ENCODE data around the gene PLAGL2. TPM values are rescaled to one million over a fixed set of nuclear protein-coding genes. Genes with fewer than 3 reads are reported as not detected.
A peak's percentile ranks its signal among the peaks of the same experiment; 100 is the strongest.

Gene PLAGL2
- polyA plus RNA-seq, 1 donor (not counting 4 experiments of a cell fraction or from before 2014, with no cell fraction given), result 4.3 TPM

DNA sequence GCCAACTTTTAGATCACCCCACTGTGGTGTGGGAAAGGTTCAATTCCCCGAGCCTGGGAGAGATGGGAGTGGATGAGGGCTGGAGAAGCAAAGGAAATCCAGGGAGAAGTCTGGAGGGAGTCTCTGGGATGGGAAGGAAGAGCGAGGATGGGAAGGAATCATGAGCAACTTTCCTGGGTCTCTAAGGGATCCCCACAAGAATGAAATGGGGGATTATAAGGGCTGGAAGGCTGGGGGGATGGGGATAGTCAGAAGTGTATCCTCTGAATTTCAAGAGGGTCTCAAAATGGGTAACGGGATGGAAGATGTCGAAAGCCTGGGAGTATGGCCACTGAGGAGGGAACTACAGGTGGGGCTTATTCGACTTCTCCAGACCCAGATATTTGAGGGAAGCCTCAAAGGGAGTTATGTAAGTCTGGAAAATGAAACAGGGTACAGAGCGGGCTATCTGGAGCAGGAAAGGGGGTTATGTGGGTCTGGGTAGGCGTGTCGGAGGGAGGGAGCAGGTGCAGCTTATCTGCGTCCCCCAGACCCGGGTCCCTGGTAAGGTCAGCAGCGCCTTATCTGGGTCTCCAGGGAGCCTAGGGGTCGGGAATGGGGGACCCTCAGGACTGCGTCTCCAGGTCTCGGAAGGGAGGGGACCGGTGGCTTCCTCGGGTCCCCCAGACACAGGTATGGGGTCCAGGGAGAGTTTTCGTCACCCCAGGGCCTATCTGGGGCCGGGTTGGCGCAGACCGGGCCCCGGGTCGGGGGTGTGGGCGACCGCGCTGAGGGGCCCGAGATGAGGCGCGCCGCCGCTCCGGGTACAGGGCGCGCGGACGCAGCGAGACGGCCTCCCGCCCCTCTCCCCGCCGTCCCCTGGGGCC, 550 bp downstream of the PLAGL2 start:
- dilution Hi-C loops (cut with MboI; ENCODE audit: extremely low pct_ligation_motif_present, low sequenced_read_pairs), result no loop called here
- peaks cover 2% of the 10 kb centered on the region for H4K20me1 ChIP-seq (ENCODE audit: control insufficient read depth, extremely low read depth, insufficient read depth, low read length)

DNA sequence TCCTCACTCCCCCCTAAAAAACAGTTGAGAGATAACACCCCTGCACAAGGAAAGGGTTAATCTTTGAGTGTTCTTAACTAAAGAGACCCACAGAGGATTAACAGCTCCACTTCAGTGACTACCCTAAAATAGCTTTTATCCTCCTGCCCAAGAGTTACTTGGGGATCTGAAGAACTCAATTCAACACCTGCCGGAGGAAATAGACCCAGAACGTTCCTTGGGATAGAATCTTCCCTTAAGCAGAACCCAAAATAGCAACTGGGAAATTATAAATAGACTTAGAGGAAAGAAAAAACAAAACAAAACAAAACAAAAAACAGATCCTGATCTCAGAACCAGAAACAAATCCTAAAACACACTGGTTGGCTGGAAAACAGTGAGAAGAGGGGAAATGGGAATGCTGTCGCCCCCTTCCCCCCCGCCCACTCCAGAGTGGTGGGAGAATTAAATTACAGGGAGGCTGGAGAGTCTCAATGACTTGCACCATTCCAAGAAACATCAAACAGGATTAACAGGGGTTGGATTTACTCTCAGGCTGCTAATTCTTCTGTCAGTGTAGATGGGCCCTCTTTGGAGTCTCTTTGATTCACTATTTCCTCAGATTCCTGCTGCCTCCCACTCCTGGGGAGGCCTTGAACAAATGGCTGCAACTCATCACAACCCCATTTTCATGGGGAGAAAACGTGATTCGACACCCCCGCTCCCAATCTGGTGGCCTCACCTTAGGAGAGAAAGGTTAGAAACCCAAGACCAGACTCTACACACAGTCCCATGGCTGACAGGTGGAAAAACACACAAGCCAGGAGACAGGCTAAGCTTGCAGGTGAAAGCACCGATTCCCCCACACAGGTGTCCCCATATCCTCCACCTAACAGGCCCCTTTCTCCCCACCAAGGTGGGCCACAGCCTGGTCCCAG, 1.4 kb downstream of the PLAGL2 start:
- peaks cover 76% of the 10 kb centered on the region for H3K79me2 ChIP-seq (ENCODE audit: control insufficient read depth, insufficient read depth, low read length)
- no peak for DNase-seq (ENCODE audit: low read depth, low spot score)
- peak overlapping the region; percentile 85 to 98 (median 95) for H3K4me3 ChIP-seq (ENCODE audit: control insufficient read depth in 2 of 3, extremely low read depth in 1 of 3, insufficient read depth in 2 of 3, low read depth in 1 of 3, low read length in 3 of 3)
- dilution Hi-C loops (cut with MboI; ENCODE audit: extremely low pct_ligation_motif_present, low sequenced_read_pairs), result no loop called here
- H3K4me2 ChIP-seq (ENCODE audit: control insufficient read depth, extremely low read depth, insufficient read depth, low read depth, low read length), result peak overlapping the region; percentile 95
- H3K36me3 ChIP-seq (ENCODE audit: control insufficient read depth in 2 of 2, extremely low read depth in 1 of 2, insufficient read depth in 2 of 2, low read length in 2 of 2), result peaks cover 7 to 14% of the 10 kb centered on the region in 2 experiments
- peaks cover 2% of the 10 kb centered on the region for H4K20me1 ChIP-seq (ENCODE audit: control insufficient read depth, extremely low read depth, insufficient read depth, low read length)
- TF ChIP-seq, protein P1, sequence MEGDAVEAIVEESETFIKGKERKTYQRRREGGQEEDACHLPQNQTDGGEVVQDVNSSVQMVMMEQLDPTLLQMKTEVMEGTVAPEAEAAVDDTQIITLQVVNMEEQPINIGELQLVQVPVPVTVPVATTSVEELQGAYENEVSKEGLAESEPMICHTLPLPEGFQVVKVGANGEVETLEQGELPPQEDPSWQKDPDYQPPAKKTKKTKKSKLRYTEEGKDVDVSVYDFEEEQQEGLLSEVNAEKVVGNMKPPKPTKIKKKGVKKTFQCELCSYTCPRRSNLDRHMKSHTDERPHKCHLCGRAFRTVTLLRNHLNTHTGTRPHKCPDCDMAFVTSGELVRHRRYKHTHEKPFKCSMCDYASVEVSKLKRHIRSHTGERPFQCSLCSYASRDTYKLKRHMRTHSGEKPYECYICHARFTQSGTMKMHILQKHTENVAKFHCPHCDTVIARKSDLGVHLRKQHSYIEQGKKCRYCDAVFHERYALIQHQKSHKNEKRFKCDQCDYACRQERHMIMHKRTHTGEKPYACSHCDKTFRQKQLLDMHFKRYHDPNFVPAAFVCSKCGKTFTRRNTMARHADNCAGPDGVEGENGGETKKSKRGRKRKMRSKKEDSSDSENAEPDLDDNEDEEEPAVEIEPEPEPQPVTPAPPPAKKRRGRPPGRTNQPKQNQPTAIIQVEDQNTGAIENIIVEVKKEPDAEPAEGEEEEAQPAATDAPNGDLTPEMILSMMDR (optimal IDR thresholded peaks at IDR 0.05 in 1 of 3, IDR thresholded peaks at IDR 0.05 in 1 of 3, conservative IDR thresholded peaks at IDR 0.05 in 1 of 3; ENCODE audit: extremely low read depth in 1 of 3, insufficient read depth in 2 of 3, low read length in 3 of 3), result no peak
- TF ChIP-seq EZH2 (IDR thresholded peaks at IDR 0.05; ENCODE audit: low read length), result no peak
- FAIRE-seq, result no peak
- H3K9me3 ChIP-seq (ENCODE audit: control insufficient read depth, low read depth, low read length), result no peaks in the 10 kb centered on the region
- H3K9me1 ChIP-seq (ENCODE audit: control insufficient read depth, extremely low read depth, insufficient read depth, low read length), result no peaks in the 10 kb centered on the region
- H3K9ac ChIP-seq (ENCODE audit: control insufficient read depth, extremely low read depth, insufficient read depth, low read length), result peak overlapping the region; percentile 96
- peak overlapping the region; percentile 95 for H3K27ac ChIP-seq (ENCODE audit: control insufficient read depth, insufficient read depth, low read length)
- H3K4me1 ChIP-seq (ENCODE audit: control insufficient read depth, extremely low read depth, insufficient read depth, low read length), result peaks cover 60% of the 10 kb centered on the region
- no peaks in the 10 kb centered on the region for H3K27me3 ChIP-seq (ENCODE audit: control insufficient read depth, extremely low read depth, insufficient read depth, low read length)
- H2AFZ ChIP-seq (ENCODE audit: control insufficient read depth, low read length), result no peak overlapping the region

More for the DNA sequence above, 550 bp downstream of the PLAGL2 start:
- no peaks in the 10 kb centered on the region for H3K27me3 ChIP-seq (ENCODE audit: control insufficient read depth, extremely low read depth, insufficient read depth, low read length)
- peak overlapping the region; percentile 96 for H3K9ac ChIP-seq (ENCODE audit: control insufficient read depth, extremely low read depth, insufficient read depth, low read length)
- H3K4me3 ChIP-seq (ENCODE audit: control insufficient read depth in 2 of 3, extremely low read depth in 1 of 3, insufficient read depth in 2 of 3, low read depth in 1 of 3, low read length in 3 of 3), result peak overlapping the region; percentile 85 to 98 (median 95)
- no peaks in the 10 kb centered on the region for H3K9me3 ChIP-seq (ENCODE audit: control insufficient read depth, low read depth, low read length)
- peaks cover 73% of the 10 kb centered on the region for H3K79me2 ChIP-seq (ENCODE audit: control insufficient read depth, insufficient read depth, low read length)
- no peaks in the 10 kb centered on the region for H3K9me1 ChIP-seq (ENCODE audit: control insufficient read depth, extremely low read depth, insufficient read depth, low read length)
- H3K4me1 ChIP-seq (ENCODE audit: control insufficient read depth, extremely low read depth, insufficient read depth, low read length), result peaks cover 53% of the 10 kb centered on the region
- no peak overlapping the region for H2AFZ ChIP-seq (ENCODE audit: control insufficient read depth, low read length)
- peaks cover 7 to 12% of the 10 kb centered on the region in 2 experiments for H3K36me3 ChIP-seq (ENCODE audit: control insufficient read depth in 2 of 2, extremely low read depth in 1 of 2, insufficient read depth in 2 of 2, low read length in 2 of 2)
- DNase-seq (ENCODE audit: low read depth, low spot score), result no peak
- TF ChIP-seq, protein P1 (optimal IDR thresholded peaks at IDR 0.05 in 1 of 3, IDR thresholded peaks at IDR 0.05 in 1 of 3, conservative IDR thresholded peaks at IDR 0.05 in 1 of 3; ENCODE audit: extremely low read depth in 1 of 3, insufficient read depth in 2 of 3, low read length in 3 of 3), result no peak
- no peak for TF ChIP-seq EZH2 (IDR thresholded peaks at IDR 0.05; ENCODE audit: low read length)
- H3K27ac ChIP-seq (ENCODE audit: control insufficient read depth, insufficient read depth, low read length), result peak overlapping the region; percentile 95
- no peak for FAIRE-seq
- peak overlapping the region; percentile 95 for H3K4me2 ChIP-seq (ENCODE audit: control insufficient read depth, extremely low read depth, insufficient read depth, low read depth, low read length)
